ENCODE measurements around the gene DBH.

DNA sequence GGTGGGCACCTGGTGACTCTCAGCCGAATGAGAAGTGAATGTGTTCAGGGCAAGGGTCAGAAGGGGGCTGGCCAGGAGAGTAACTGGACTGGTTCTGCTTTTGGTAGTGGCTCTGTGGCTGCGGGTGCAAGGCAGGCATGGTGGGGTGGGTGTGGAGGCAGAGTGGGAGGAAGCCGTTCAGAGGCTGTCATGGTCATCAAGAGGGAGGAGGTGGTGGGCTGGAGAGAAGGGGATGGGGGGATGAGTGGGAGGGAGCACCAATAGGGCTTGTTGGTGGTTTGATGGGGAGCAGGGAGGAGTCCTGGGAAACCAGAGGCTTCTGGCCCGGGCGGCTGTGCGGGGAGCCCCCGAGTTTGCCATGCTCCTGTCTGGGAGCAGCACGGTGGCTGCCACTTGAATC lies 40.3 kb upstream of the DBH start:
- TF ChIP-seq, protein P1, sequence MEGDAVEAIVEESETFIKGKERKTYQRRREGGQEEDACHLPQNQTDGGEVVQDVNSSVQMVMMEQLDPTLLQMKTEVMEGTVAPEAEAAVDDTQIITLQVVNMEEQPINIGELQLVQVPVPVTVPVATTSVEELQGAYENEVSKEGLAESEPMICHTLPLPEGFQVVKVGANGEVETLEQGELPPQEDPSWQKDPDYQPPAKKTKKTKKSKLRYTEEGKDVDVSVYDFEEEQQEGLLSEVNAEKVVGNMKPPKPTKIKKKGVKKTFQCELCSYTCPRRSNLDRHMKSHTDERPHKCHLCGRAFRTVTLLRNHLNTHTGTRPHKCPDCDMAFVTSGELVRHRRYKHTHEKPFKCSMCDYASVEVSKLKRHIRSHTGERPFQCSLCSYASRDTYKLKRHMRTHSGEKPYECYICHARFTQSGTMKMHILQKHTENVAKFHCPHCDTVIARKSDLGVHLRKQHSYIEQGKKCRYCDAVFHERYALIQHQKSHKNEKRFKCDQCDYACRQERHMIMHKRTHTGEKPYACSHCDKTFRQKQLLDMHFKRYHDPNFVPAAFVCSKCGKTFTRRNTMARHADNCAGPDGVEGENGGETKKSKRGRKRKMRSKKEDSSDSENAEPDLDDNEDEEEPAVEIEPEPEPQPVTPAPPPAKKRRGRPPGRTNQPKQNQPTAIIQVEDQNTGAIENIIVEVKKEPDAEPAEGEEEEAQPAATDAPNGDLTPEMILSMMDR (IDR thresholded peaks at IDR 0.05; ENCODE audit: low read depth, low read length): no peak
- TF ChIP-seq EZH2phosphoT487 (IDR thresholded peaks at IDR 0.05; ENCODE audit: low read depth): no peak
